GM20000 (cell line): ENCODE measurements around the gene LYPD5.
"Not testable (repeated sequence)": the region's sequence is repeated elsewhere in the genome, so short reads cannot be mapped to it uniquely, and the experiment has no call there.

Source experiments
- DNase-seq: peaks from one replicate; pipeline ENCODE4 v3.0.0; 2012; ENCODE audit warnings: low spot score
- TF ChIP-seq, protein P1 (sequence below): IDR thresholded peaks from 2 replicates; pipeline ENCODE4 v1.5.1; 2012; ENCODE audit warnings: mild to moderate bottlenecking, control low read depth; ENCODE audit errors: extremely low read depth, missing control alignments

Gene LYPD5

DNA sequence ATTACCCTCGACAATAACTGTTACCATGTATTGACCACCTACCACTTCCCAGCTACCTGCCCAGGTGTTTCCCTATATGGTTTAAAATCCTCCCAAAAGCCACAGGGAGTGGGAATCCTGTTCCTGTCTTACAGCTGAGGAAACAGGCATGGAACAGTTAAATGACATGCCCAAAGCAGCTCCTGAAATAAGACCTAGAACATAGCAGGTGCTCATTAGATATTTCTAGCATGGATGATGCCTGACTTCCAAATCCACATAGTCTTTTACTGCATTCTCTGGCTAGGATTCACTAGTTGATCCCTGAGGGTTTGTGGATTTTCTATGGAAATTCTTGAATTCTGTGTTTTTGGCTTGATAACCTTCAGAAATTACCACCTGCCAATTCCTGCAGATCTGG, 34.4 kb downstream of the LYPD5 start:
- TF ChIP-seq, protein P1, sequence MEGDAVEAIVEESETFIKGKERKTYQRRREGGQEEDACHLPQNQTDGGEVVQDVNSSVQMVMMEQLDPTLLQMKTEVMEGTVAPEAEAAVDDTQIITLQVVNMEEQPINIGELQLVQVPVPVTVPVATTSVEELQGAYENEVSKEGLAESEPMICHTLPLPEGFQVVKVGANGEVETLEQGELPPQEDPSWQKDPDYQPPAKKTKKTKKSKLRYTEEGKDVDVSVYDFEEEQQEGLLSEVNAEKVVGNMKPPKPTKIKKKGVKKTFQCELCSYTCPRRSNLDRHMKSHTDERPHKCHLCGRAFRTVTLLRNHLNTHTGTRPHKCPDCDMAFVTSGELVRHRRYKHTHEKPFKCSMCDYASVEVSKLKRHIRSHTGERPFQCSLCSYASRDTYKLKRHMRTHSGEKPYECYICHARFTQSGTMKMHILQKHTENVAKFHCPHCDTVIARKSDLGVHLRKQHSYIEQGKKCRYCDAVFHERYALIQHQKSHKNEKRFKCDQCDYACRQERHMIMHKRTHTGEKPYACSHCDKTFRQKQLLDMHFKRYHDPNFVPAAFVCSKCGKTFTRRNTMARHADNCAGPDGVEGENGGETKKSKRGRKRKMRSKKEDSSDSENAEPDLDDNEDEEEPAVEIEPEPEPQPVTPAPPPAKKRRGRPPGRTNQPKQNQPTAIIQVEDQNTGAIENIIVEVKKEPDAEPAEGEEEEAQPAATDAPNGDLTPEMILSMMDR, result no peak

DNA sequence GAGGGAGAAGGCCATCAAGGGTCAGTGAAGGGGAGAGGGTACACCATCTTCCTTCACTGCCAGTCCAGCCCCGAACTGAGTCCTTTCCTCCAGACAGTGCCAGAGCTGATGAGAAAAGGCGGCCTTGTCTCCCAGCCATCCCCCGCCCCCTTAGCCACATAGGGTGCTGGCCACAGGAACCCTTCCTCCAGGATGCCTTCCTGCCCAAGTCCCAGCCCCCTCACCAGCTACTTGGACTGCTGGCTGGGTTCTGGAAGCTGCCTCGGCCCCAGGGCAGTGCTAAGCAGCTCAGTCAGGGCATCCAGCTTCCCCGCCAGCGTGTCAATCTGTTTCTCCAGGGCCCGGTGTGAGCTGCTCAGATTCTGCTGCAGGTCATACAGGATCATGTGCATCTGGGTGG, 34.9 kb downstream of the LYPD5 start:
- no peak for DNase-seq

More for the DNA sequence above, 34.4 kb downstream of the LYPD5 start:
- no peak for DNase-seq

DNA sequence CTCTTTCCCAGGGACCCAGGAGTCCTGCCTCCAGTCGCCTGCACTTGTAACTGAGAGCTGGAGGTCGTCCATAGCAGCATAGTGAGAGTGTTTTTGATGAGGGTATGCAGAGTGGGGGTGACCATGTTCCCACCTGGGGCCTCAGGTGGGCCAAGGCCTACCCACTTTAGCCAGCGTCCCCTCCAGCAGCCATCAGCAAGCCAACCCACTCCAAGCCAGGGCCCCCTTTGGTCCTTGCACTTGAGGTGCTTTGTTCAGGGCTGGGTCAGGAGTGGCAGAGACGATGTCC, 35.5 kb downstream of the LYPD5 start:
- no peak for DNase-seq
- TF ChIP-seq, protein P1, result no peak

More for the DNA sequence above, 34.9 kb downstream of the LYPD5 start:
- TF ChIP-seq, protein P1, result no peak

DNA sequence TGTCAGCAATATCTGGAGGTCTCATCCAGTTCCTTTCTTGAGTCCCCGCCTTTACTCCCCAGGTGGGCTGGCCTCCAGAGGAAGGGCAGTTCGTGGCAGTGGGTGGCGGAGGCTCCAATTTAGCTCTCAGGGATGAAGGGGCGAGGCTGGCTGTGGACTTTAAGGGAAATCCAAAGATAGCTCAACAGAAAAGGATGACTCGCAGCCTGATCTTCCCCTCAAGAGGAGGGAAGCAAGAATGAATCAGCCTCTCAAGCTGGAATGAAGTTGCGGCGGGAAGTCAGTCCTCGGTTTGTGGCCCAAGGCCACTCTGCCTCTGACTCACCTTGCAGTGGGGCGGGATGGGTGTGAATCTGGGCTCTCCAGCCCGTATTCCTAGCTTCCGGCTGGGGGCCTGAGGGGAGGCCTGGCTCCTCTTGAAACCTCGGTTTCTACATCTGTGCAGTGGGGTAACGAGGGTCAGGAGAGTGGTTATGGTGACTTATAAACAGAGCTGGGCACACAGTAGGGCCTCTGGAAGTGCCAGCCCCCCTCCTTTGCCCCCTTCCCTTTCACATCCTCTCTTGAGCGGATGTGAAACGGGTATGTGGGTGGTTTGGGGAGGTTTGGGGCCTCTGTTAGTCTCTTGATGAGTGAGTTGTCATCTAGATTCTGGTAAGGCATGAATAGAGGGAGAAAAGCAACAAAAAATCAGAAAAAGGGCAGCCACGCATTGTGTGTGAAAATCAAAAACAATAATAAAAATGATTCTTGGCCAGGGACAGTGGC, 37.0 kb downstream of the LYPD5 start:
- peak; percentile 77 for DNase-seq
- TF ChIP-seq, protein P1, result no peak

DNA sequence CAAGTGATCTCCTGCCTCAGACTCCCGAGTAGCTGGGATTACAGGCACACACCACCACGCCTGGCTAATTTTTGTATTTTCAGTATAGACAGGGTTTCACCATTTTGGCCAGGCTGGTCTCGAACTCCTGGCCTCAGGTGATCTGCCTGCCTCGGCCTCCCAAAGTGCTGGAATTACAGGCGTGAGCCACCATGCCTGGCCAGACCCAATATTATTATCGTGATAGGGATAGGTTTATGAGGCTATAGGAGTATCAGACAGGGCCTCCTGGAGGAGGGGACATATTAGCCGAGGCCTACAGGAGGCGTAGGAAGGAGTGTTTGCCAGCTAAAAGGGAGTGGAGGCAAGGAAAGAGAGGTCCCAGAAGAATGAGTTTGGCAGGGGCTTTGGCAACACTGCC, 37.6 kb downstream of the LYPD5 start:
- DNase-seq, result not testable (repeated sequence)

DNA sequence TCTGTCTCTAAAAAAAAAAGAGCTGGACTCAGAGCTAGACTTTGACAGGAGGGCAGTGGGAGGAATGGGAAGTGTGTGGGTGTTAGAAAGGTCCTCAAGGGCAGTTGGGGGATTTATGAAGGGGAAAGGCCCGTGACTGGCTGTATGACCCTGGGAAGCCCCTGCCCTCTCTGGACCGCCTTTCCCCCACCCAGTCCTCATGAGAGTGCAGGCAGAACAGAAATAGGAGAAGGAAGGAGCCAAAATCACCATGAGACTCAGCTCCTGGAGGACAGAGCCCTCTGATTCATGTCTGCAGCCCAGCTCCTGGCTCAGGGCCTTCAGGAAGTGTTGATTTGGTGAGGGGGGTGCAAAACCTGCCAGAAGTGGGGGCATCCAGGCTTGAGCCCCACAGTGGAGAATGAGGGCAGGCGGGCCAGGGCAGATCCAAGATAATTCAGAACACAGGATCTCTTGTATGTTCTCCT, 38.7 kb downstream of the LYPD5 start:
- peak; percentile 52 for DNase-seq

DNA sequence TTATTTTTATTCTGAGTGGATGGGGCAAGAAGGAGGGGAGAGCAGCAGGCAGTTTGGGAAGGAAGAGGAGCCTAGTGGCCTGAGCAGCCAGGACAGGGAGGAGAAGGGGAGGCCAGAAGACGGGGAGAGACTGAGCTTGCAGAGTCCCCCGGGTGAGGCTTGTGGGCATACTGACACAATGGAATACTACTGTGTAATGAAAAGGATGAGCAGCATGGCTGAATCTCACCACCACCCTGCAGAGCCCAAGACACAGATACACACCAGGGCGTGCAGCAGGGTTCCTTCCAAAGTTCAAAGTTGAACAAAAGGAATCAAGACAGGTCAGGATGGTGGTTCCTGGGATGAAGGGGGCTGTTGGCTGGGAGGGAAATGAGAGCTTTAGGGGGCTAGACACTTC, 39.4 kb downstream of the LYPD5 start:
- TF ChIP-seq, protein P1, result no peak
- no peak for DNase-seq

More for the DNA sequence above, 38.7 kb downstream of the LYPD5 start:
- TF ChIP-seq, protein P1, result no peak

DNA sequence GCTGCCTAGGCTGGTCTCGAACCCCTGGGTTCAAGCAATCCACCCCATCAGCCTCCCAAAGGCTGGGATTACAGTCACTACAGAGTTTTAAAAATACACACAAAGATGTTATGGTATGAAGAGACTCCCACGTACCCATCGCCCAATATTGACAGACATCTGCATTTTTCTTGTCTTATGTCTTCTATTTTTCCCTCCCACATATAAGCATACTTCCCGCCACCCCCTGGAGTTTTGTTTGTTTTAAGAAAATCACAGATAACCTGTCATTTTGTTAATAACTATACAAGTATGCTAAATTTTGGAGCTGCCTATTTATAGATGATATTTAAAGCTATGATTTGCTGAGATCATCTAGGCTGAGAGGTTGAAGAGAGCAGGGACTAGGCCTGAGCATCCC, 41.3 kb downstream of the LYPD5 start:
- DNase-seq, result no peak
- TF ChIP-seq, protein P1, result no peak
